KMS-11 (cell line): ENCODE data around the gene MAMDC4.
A peak's percentile ranks its signal among the peaks of the same experiment; 100 is the strongest.

ENCODE experiments used
- H2AFZ ChIP-seq: fragments of 200-600 bp; sonication (generic); 2 replicates; pipeline ENCODE4 v1.6.1; 2016; ENCODE audit warnings: antibody characterized with exemption, mixed run types, low read depth
- H3K27ac ChIP-seq: fragments of 200-600 bp; sonication (generic); 2 replicates; pipeline ENCODE4 v1.6.1; 2016; ENCODE audit warnings: mild to moderate bottlenecking, mixed run types
- H3K27me3 ChIP-seq: fragments of 200-600 bp; sonication (generic); 2 replicates; pipeline ENCODE4 v1.6.1; 2017; ENCODE audit warnings: mild to moderate bottlenecking, low read depth, mixed run types, moderate library complexity; ENCODE audit not compliant: insufficient read depth
- H3K36me3 ChIP-seq: fragments of 200-600 bp; sonication (generic); 2 replicates; pipeline ENCODE4 v1.6.1; 2017; ENCODE audit warnings: mild to moderate bottlenecking, mixed run types; ENCODE audit not compliant: insufficient read depth
- H3K4me1 ChIP-seq: fragments of 200-600 bp; sonication (generic); 2 replicates; pipeline ENCODE4 v1.6.1; 2016; ENCODE audit warnings: mild to moderate bottlenecking, low read depth, mixed run types; ENCODE audit not compliant: poor library complexity, severe bottlenecking
- H3K4me2 ChIP-seq: fragments of 200-600 bp; sonication (generic); 2 replicates; pipeline ENCODE4 v1.7.0; 2016; ENCODE audit warnings: mild to moderate bottlenecking, mixed run types
- H3K4me3 ChIP-seq: fragments of 200-600 bp; sonication (generic); IDR thresholded peaks from 2 replicates; pipeline ENCODE4 v1.6.1; 2017; ENCODE audit warnings: low read depth, low read length, mixed read lengths; ENCODE audit not compliant: insufficient read depth
- H3K79me2 ChIP-seq: fragments of 200-600 bp; sonication (generic); 2 replicates; pipeline ENCODE4 v1.6.1; 2016; ENCODE audit warnings: low read depth, mixed run types; ENCODE audit not compliant: insufficient read depth
- H3K9ac ChIP-seq: fragments of 200-600 bp; sonication (generic); 2 replicates; pipeline ENCODE4 v1.6.1; 2016; ENCODE audit warnings: mild to moderate bottlenecking, mixed run types
- H4K20me1 ChIP-seq: fragments of 200-600 bp; sonication (generic); 2 replicates; pipeline ENCODE4 v1.6.1; 2016; ENCODE audit warnings: mild to moderate bottlenecking, mixed run types; ENCODE audit not compliant: insufficient read depth
- TF ChIP-seq, protein P1 (sequence below): fragments of 200-600 bp; sonication (generic); conservative IDR thresholded peaks from 2 replicates; pipeline ENCODE4 v1.6.1; 2017; ENCODE audit warnings: low read depth, mild to moderate bottlenecking, antibody characterized with exemption, low read length, moderate library complexity, mixed read lengths

The MAMDC4 gene

DNA sequence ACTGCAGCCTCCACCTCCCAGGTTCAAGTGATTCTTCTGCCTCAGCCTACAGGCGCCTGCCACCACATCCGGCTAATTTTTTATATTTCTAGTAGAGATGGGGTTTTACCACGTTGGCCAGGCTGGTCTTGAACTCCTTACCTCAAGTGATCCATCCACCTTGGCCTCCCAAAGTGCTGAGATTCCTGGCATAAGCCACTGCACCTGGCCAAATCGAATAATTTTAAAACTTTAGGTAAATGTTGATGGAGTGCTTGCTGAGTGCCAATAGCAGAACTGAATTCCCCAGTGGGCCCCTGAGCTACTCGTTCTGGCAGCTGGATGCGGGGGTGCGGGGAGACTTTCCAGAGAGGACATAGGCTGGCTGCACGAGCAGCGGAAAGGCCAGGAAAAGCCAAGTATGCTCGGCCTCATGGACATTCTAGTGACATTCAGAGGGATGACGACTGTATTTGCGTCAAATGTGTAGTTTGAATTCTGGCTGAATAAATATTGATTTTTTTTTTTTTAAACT is 51.0 kb downstream of the MAMDC4 start:
- Histone ChIP-seq H3K79me2 (peaks cover 48% of the 10 kb centered on the region; the same call in 1 of the 2 replicates), H3K4me3 (no peak overlapping the region), H3K27ac (peak overlapping the region; percentile 99), H3K27me3 (no peaks in the 10 kb centered on the region), H3K9ac (peak overlapping the region; percentile 96; the same call in 1 of the 2 replicates), H3K36me3 (peaks cover 11% of the 10 kb centered on the region; the same call in 1 of the 2 replicates), H3K4me1 (peaks cover 74% of the 10 kb centered on the region), H4K20me1 (no peaks in the 10 kb centered on the region), H2AFZ (no peak overlapping the region), H3K4me2 (peak overlapping the region; percentile 83)
- TF ChIP-seq, protein P1, sequence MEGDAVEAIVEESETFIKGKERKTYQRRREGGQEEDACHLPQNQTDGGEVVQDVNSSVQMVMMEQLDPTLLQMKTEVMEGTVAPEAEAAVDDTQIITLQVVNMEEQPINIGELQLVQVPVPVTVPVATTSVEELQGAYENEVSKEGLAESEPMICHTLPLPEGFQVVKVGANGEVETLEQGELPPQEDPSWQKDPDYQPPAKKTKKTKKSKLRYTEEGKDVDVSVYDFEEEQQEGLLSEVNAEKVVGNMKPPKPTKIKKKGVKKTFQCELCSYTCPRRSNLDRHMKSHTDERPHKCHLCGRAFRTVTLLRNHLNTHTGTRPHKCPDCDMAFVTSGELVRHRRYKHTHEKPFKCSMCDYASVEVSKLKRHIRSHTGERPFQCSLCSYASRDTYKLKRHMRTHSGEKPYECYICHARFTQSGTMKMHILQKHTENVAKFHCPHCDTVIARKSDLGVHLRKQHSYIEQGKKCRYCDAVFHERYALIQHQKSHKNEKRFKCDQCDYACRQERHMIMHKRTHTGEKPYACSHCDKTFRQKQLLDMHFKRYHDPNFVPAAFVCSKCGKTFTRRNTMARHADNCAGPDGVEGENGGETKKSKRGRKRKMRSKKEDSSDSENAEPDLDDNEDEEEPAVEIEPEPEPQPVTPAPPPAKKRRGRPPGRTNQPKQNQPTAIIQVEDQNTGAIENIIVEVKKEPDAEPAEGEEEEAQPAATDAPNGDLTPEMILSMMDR: no peak

DNA sequence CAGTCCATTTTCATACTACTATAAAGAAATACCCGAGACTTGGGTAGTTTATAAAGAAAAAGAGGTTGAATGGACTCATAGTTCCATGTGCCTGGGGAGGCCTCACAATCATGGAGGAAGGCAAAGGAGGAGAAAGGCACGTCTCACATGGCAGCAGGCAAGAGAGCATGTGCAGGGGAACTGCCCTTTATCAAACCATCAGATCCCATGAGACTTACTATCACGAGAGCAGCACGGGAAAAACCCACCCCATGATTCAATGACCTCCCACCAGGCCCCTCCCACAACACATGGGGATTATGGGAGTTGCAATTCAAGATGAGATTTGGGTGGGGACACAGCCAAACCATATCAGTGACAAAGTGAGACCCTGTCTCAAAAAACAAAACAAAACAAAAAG is 54.1 kb downstream of the MAMDC4 start:
- H3K4me3 ChIP-seq: no peak overlapping the region
- H3K4me2 ChIP-seq: no peak overlapping the region
- no peaks in the 10 kb centered on the region for H4K20me1 ChIP-seq
- H3K36me3 ChIP-seq: peaks cover 3% of the 10 kb centered on the region; the same call in 1 of the 2 replicates
- no peak overlapping the region for H3K9ac ChIP-seq
- TF ChIP-seq, protein P1: no peak
- no peaks in the 10 kb centered on the region for H3K27me3 ChIP-seq
- H3K4me1 ChIP-seq: peaks cover 42% of the 10 kb centered on the region
- peaks cover 32% of the 10 kb centered on the region; the same call in 1 of the 2 replicates for H3K79me2 ChIP-seq
- H3K27ac ChIP-seq: no peak overlapping the region
- H2AFZ ChIP-seq: no peak overlapping the region

DNA sequence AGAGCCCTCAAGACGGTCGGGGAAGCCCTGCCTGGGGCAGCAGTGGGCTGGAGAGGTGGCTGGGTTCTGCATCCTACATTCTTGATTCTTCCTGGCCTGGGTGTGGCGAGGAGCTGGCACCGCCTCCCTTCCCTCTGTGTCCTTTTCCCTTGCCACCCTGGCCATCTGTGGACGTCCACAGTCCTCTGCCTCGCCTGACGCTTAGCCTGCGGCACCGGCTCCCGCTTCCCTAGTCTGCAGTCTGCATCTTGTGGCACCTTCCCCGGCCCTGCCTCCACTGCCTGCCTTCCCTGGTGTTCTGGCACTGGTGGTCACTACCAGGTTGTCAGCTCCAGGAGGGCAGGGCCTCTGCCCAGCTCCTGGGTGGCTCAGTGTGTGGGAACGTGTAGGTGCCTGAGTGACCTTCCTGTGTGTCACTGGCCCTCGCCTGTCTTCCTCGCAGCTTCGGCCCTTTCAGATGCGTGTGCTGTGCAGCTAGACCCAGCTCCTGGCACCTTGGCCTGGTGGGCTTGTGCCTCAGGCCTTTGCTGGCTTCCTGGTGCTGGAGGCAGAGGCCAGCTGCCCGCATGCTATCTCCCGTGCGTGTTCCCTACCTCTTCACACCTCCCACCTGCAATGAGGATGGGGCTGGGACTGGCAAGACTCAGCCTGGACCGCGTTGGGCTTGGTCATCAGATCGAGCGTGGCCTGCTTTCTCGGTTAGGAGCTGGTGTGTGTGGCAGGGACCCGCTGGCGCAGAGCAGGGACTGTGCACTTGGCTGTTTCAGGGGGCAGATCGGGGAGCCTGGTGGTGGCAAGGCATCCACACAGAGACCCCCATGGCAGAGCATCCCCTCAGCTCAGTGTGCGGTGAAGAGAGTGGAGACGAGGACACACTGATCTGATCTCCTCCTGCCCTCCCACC is 55.1 kb downstream of the MAMDC4 start:
- TF ChIP-seq, protein P1: no peak
- Histone ChIP-seq H2AFZ (no peak overlapping the region), H3K9ac (no peak overlapping the region), H3K36me3 (peaks cover 3% of the 10 kb centered on the region; the same call in 1 of the 2 replicates), H4K20me1 (no peaks in the 10 kb centered on the region), H3K79me2 (peaks cover 32% of the 10 kb centered on the region; the same call in 1 of the 2 replicates), H3K4me3 (no peak overlapping the region), H3K27me3 (no peaks in the 10 kb centered on the region), H3K4me2 (no peak overlapping the region), H3K27ac (no peak overlapping the region), H3K4me1 (peaks cover 32% of the 10 kb centered on the region)
